Activated naive CD4-positive, alpha-beta T cell treated with anti-CD3 and anti-CD28 coated beads for 36 hours (primary cell): ENCODE results near the gene PLEKHG3. TPM values are rescaled to one million over a fixed set of nuclear protein-coding genes. Genes with fewer than 3 reads are reported as not detected.

Experiments used
- CTCF ChIA-PET: fragments of 350-600 bp; sonication (Branson Sonifier 250); formaldehyde crosslinking; loops from one replicate; lab custom pipeline; 2021; ENCODE audit warnings: antibody characterized with exemption; lab: Charles Lee
- DNase-seq: peaks from one replicate; pipeline ENCODE4 v3.0.0-alpha.2; 2020
- H3K27ac Mint-ChIP-seq: one replicate; pipeline ENCODE4 v1.8.0; 2021; ENCODE audit warnings: mild to moderate bottlenecking, mixed read lengths
- H3K27me3 Mint-ChIP-seq: one replicate; pipeline ENCODE4 v1.8.0; 2021; ENCODE audit warnings: low read depth, mixed read lengths
- H3K36me3 Mint-ChIP-seq: one replicate; pipeline ENCODE4 v1.8.0; 2021; ENCODE audit warnings: low read depth, mixed read lengths
- H3K4me1 Mint-ChIP-seq: one replicate; pipeline ENCODE4 v1.8.0; 2021; ENCODE audit warnings: low read depth, mixed read lengths
- H3K4me3 Mint-ChIP-seq: one replicate; pipeline ENCODE4 v1.8.0; 2021; ENCODE audit warnings: mild to moderate bottlenecking, moderate library complexity, mixed read lengths
- H3K9me3 Mint-ChIP-seq: one replicate; pipeline ENCODE4 v1.8.0; 2021; ENCODE audit warnings: mixed read lengths
- intact Hi-C: fragments of 100-400 bp; cut with micrococcal nuclease; formaldehyde crosslinking; loops from one replicate; pipeline ENCODE4 v1.15.1; 2023
- total RNA-seq, 2 experiments: library from RNA; stranded (reverse); gene quantifications; one replicate each; pipeline ENCODE4 v1.2.3, GENCODE V29; 2021

PLEKHG3 gene
- total RNA-seq, 2 experiments from 2014 or later = 0.48 to 1.1 TPM

GRCh38 chr14:64746298-64747250 is 42.4 kb downstream of the PLEKHG3 start:
- Mint-ChIP-seq H3K9me3 (no peaks in the 10 kb centered on the region), H3K27me3 (no peaks in the 10 kb centered on the region), H3K4me3 (no peak overlapping the region), H3K27ac (no peak overlapping the region), H3K36me3 (no peaks in the 10 kb centered on the region), H3K4me1 (peaks cover 9% of the 10 kb centered on the region)
- CTCF ChIA-PET = no interaction called here
- intact Hi-C loops = no loop called here
- no peak for DNase-seq

- Mint-ChIP-seq H3K9me3 (no peaks in the 10 kb centered on the region), H3K4me3 (no peak overlapping the region), H3K27me3 (no peaks in the 10 kb centered on the region), H3K27ac (no peak overlapping the region), H3K36me3 (no peaks in the 10 kb centered on the region), H3K4me1 (peaks cover 9% of the 10 kb centered on the region)
- intact Hi-C loops = no loop called here
- DNase-seq = no peak
- CTCF ChIA-PET = no interaction called here
Observed at GRCh38 chr14:64747327-64747726, 43.1 kb downstream of the PLEKHG3 start.

GRCh38 chr14:64748521-64748920 is 44.3 kb downstream of the PLEKHG3 start:
- intact Hi-C loops = no loop called here
- no peaks in the 10 kb centered on the region for H3K27me3 Mint-ChIP-seq

GRCh38 chr14:64748995-64749714 is 44.9 kb downstream of the PLEKHG3 start:
- H3K4me3 Mint-ChIP-seq = no peak overlapping the region
- CTCF ChIA-PET = interaction anchor here (0.8 to 1.3 kb wide), 2 partner anchors 10 to 142 kb away, joined by 3 read pairs; no protein-coding TSS in a partner anchor
- DNase-seq = no peak
- intact Hi-C loops = no loop called here
- H3K27ac Mint-ChIP-seq = no peak overlapping the region
- no peaks in the 10 kb centered on the region for H3K9me3 Mint-ChIP-seq
- no peaks in the 10 kb centered on the region for H3K27me3 Mint-ChIP-seq
- H3K36me3 Mint-ChIP-seq = no peaks in the 10 kb centered on the region
- peaks cover 9% of the 10 kb centered on the region for H3K4me1 Mint-ChIP-seq

More at GRCh38 chr14:64748521-64748920, 44.3 kb downstream of the PLEKHG3 start:
- peaks cover 9% of the 10 kb centered on the region for H3K4me1 Mint-ChIP-seq
- DNase-seq = no peak
- no peaks in the 10 kb centered on the region for H3K9me3 Mint-ChIP-seq
- no peak overlapping the region for H3K27ac Mint-ChIP-seq
- H3K36me3 Mint-ChIP-seq = no peaks in the 10 kb centered on the region
- CTCF ChIA-PET = interaction anchor here (0.8 kb wide), 1 partner anchor 17 kb away, joined by 5 read pairs; no protein-coding TSS in a partner anchor
- H3K4me3 Mint-ChIP-seq = no peak overlapping the region

- Mint-ChIP-seq H3K27me3 (no peaks in the 10 kb centered on the region), H3K9me3 (no peaks in the 10 kb centered on the region), H3K36me3 (no peaks in the 10 kb centered on the region), H3K4me1 (no peaks in the 10 kb centered on the region), H3K4me3 (no peak overlapping the region), H3K27ac (no peak overlapping the region)
- intact Hi-C loops = no loop called here
- CTCF ChIA-PET = interaction anchor here (1.0 kb wide), 1 partner anchor 9 kb away, joined by 5 read pairs; no protein-coding TSS in a partner anchor
- DNase-seq = no peak
Observed at GRCh38 chr14:64752909-64753308, 48.7 kb downstream of the PLEKHG3 start.

- intact Hi-C loops = no loop called here
- Mint-ChIP-seq H3K27ac (no peak overlapping the region), H3K4me3 (no peak overlapping the region), H3K36me3 (no peaks in the 10 kb centered on the region), H3K27me3 (no peaks in the 10 kb centered on the region), H3K9me3 (no peaks in the 10 kb centered on the region), H3K4me1 (no peaks in the 10 kb centered on the region)
- DNase-seq = no peak
- CTCF ChIA-PET = no interaction called here
Observed at GRCh38 chr14:64753374-64753773, 49.1 kb downstream of the PLEKHG3 start.

- Mint-ChIP-seq H3K9me3 (no peaks in the 10 kb centered on the region), H3K4me1 (no peaks in the 10 kb centered on the region), H3K27ac (no peak overlapping the region), H3K4me3 (no peak overlapping the region), H3K27me3 (no peaks in the 10 kb centered on the region), H3K36me3 (no peaks in the 10 kb centered on the region)
- intact Hi-C loops = no loop called here
- no peak for DNase-seq
- CTCF ChIA-PET = no interaction called here
Observed at GRCh38 chr14:64753999-64754398, 49.8 kb downstream of the PLEKHG3 start.

- Mint-ChIP-seq H3K9me3 (no peaks in the 10 kb centered on the region), H3K4me3 (no peak overlapping the region), H3K36me3 (no peaks in the 10 kb centered on the region), H3K27ac (no peak overlapping the region), H3K4me1 (no peaks in the 10 kb centered on the region), H3K27me3 (no peaks in the 10 kb centered on the region)
- intact Hi-C loops = no loop called here
- CTCF ChIA-PET = no interaction called here
- no peak for DNase-seq
Observed at GRCh38 chr14:64754685-64755084, 50.5 kb downstream of the PLEKHG3 start.

- H3K27me3 Mint-ChIP-seq = no peaks in the 10 kb centered on the region
- no peaks in the 10 kb centered on the region for H3K9me3 Mint-ChIP-seq
- CTCF ChIA-PET = interaction anchor here (1.4 kb wide), 1 partner anchor 9 kb away, joined by 3 read pairs; no protein-coding TSS in a partner anchor
- DNase-seq = peak; percentile 42
- H3K36me3 Mint-ChIP-seq = no peaks in the 10 kb centered on the region
- intact Hi-C loops = no loop called here
- no peaks in the 10 kb centered on the region for H3K4me1 Mint-ChIP-seq
- H3K27ac Mint-ChIP-seq = no peak overlapping the region
- no peak overlapping the region for H3K4me3 Mint-ChIP-seq
Observed at GRCh38 chr14:64755781-64756221, 51.6 kb downstream of the PLEKHG3 start.

- no peaks in the 10 kb centered on the region for H3K27me3 Mint-ChIP-seq
- no peaks in the 10 kb centered on the region for H3K9me3 Mint-ChIP-seq
- H3K4me1 Mint-ChIP-seq = no peaks in the 10 kb centered on the region
- CTCF ChIA-PET = interaction anchor here (0.6 to 1.4 kb wide), 2 partner anchors 8 to 32 kb away, joined by 3 read pairs; no protein-coding TSS in a partner anchor
- intact Hi-C loops = no loop called here
- no peak overlapping the region for H3K4me3 Mint-ChIP-seq
- DNase-seq = no peak
- H3K27ac Mint-ChIP-seq = no peak overlapping the region
- H3K36me3 Mint-ChIP-seq = no peaks in the 10 kb centered on the region
Observed at GRCh38 chr14:64756712-64757111, 52.5 kb downstream of the PLEKHG3 start.

- Mint-ChIP-seq H3K9me3 (no peaks in the 10 kb centered on the region), H3K27me3 (no peaks in the 10 kb centered on the region), H3K36me3 (no peaks in the 10 kb centered on the region), H3K27ac (no peak overlapping the region), H3K4me1 (peaks cover 1% of the 10 kb centered on the region), H3K4me3 (no peak overlapping the region)
- no peak for DNase-seq
- intact Hi-C loops = no loop called here
- CTCF ChIA-PET = interaction anchor here (2.1 kb wide), 1 partner anchor 86 kb away, joined by 14 read pairs; no protein-coding TSS in a partner anchor
Observed at GRCh38 chr14:64757601-64758000, 53.4 kb downstream of the PLEKHG3 start.

GRCh38 chr14:64758025-64758521 is 53.8 kb downstream of the PLEKHG3 start:
- CTCF ChIA-PET = interaction anchor here (1.5 to 4.8 kb wide), 3 partner anchors 8 to 134 kb away, joined by 3 to 41 read pairs (median 14); no protein-coding TSS in a partner anchor
- Mint-ChIP-seq H3K36me3 (no peaks in the 10 kb centered on the region), H3K27ac (no peak overlapping the region), H3K9me3 (no peaks in the 10 kb centered on the region), H3K4me1 (peaks cover 1% of the 10 kb centered on the region), H3K27me3 (no peaks in the 10 kb centered on the region), H3K4me3 (no peak overlapping the region)
- DNase-seq = no peak
- intact Hi-C loops = no loop called here
